ENCODE data around the gene FSHR. TPM values are rescaled to one million over a fixed set of nuclear protein-coding genes. Genes with fewer than 3 reads are reported as not detected.

FSHR gene
- total RNA-seq, 1 experiment from 2014 or later = not detected

DNA sequence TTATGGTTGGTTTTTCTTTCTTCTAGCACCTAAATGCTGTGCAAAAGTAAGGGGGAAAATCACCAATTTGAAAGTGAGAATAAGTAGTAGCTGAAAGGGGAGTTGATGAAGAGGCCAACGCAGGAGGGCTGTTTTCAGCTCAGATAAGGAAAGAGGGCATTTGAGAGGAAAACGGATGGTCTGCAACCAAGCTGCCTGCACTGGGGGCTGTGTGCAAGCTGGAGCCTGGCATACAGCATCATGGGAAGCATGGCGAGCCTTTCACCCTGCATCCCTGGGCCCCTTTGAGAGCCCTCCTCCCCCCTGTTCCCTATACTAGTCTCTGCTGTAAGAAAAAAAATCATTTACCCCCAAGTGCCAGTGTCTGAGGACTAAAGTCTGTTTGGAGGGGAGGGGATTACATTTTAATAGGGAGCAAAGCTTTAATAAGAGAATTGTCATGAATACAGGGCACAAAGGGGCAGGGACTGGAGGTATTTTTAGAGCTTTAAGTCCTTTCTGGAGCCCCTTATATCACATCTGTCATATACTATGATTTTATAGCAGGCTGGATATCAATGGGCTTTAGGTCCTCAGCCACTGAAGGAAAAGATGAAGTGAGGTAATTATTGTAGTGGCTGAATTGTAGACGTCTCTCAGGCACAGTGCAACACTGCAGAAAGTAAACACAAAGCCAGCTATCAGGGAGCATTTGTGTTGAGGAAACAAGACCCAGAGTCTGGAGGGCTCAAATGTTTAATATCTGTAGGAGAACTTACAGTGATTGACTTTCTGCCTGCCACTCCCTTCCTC, 120.7 kb downstream of the FSHR start:
- DNase-seq (ENCODE audit: low read depth) = no peak

- DNase-seq (ENCODE audit: low read depth) = no peak
Observed at GRCh38 chr2:49032936-49033335, 121.4 kb downstream of the FSHR start.

GRCh38 chr2:49032126-49032525, 122.2 kb downstream of the FSHR start:
- DNase-seq (ENCODE audit: low read depth) = no peak

DNA sequence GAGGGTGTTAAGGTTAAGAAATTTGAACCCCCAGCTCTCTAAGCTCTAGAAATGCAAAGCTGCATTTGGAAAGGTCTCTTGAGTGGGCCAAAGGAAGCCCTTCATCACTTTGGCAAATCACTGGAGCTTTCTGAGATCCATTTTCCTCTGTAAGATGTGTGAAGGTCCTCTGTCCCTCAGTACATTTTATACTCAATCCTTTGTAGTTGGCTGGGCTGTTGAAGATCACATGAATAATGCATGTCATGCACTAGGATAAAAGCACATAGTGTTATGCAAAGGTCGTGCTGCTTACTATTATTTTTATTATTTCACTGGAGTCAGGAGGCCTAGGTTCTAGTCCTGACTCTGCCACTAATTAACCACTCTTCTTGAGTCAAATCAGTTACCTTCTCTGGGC, 124.9 kb downstream of the FSHR start:
- DNase-seq (ENCODE audit: low read depth) = no peak

DNA sequence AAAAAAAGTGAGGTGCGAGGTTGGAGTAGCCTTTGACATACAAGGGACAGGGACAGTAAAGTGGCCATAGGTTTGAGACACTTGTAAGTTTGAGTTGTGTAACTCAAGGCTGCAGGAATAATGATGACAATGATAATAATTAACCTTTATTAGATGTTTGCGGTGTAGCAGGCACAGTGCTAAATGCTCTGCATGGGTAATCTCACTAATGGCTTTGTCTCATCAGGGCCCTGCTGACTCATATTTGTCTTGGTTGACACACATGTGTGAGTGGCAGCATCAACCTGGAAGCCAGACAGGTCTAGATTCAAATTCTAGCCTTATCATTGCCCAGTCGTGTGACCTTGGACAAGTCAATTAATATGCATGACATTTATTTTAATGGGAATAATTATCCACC, 126.2 kb downstream of the FSHR start:
- no peak for DNase-seq (ENCODE audit: low read depth)

DNA sequence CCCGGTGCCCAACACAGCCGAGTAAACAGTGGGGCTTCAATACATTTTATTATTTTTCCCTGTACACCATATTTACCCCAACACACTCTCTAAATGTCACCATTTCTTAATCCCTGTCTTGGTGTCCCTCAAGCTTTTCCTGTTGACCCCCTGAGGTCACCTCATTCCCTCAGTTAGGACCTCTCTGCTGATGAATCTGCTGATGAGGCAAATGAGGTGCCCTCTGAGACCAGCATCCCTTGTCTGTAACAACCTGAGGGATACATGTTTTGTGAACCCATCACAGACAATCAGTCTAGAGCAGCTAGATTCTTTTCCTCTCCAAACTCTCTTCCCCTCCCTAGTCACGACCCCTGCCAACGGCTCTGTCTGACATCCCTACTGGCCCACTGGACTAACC, 127.6 kb downstream of the FSHR start:
- no peak for DNase-seq (ENCODE audit: low read depth)

GRCh38 chr2:49021271-49021670, 133.0 kb downstream of the FSHR start:
- no peak for DNase-seq (ENCODE audit: low read depth)

GRCh38 chr2:49005261-49005660, 149.1 kb downstream of the FSHR start:
- no peak for DNase-seq (ENCODE audit: low read depth)

DNA sequence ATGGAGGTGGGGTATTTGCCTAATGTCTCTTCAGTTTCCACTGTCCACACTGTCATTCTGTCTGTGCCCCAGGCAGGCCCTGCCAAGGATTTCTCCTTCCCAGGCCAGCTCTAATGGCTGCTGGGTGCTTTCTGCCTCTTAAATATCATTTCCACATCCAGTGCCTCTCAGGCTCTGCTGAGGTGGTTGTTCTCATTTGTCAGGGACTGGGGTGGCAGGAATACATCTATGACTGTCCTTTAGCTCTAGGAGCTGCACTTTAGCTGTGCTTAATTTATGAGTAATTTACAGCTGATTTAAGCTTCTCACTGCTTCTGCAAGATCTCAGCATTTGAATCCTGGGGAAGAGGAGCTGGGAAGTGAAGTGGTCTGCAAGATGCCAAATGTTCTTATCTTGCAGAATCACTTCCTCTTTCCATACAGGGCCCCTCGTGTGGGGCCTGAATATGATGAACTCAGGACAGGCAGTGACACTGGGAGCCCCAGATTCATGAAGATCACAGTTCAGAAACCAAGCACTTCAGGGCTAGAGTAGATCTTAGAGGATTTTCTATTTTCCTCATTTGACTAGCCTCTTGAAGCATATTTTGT, 150.2 kb downstream of the FSHR start:
- no peak for DNase-seq (ENCODE audit: low read depth)

GRCh38 chr2:49003201-49003600, 151.1 kb downstream of the FSHR start:
- no peak for DNase-seq (ENCODE audit: low read depth)

DNA sequence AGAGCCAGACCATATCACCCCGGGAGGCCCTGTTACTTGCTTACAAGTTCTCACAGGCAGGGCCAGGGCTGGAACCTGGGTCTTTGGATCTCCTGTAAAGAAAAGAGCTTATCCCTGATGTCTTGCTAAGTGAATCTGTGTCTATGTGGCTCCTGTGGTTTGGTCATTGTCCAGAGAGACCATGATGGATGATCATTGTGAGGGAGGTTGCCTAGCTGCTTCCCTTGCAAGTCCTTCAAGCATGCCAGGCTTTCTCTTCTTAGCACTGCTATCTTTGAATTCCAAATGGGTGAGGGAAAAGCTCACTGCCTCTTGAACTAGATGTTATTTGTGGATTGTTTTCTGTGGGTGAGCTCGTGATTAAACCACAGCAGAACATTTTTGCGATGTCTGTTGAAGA, 151.6 kb downstream of the FSHR start:
- DNase-seq (ENCODE audit: low read depth) = peak; percentile 22

- no peak for DNase-seq (ENCODE audit: low read depth)
Observed at GRCh38 chr2:49000695-49001094, 153.6 kb downstream of the FSHR start.

- no peak for DNase-seq (ENCODE audit: low read depth)
Observed at GRCh38 chr2:48998449-48998848, 155.9 kb downstream of the FSHR start.

- DNase-seq (ENCODE audit: low read depth) = no peak
Observed at GRCh38 chr2:48993576-48993975, 160.7 kb downstream of the FSHR start.

GRCh38 chr2:48991415-48992131, 162.7 kb downstream of the FSHR start:
- no peak for DNase-seq (ENCODE audit: low read depth)

DNA sequence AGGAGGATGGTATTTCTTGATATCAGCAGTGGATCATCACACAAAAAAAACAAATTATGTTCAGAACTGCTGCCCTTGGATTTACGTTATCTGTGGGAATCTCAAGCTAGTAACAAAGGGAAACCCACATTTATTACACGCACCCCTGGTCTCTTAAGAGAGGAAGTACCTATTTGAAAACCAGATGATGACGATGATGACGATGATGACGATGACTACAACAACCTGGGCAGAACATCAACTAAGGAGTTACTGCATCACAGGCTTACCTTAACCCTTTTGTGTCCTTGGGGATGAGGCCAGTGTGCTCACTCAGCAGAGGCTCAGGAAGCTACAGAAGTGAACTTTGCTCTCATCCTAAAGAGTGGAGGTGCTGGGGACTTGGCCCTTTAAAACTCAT, 169.4 kb downstream of the FSHR start:
- no peak for DNase-seq (ENCODE audit: low read depth)

DNA sequence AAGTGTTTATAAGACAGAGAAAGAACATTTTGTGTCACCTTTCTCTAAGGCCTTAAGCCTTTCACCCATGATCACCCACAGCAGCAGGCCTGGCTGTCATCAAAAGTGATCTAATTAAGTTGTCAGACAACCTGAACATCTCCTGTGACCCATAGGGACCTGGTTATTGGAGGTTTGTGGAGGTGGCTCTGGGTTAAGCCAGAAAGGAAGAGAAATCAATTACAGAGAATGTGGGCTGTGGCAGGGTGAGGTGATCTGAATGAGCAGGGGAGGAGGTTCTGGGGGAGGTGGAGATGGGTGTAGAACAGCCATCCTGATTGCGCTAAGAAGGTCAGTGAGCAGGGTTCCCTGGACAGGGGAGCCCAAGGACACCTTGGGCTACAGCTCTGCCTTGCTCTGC, 170.8 kb downstream of the FSHR start:
- DNase-seq (ENCODE audit: low read depth) = no peak

DNA sequence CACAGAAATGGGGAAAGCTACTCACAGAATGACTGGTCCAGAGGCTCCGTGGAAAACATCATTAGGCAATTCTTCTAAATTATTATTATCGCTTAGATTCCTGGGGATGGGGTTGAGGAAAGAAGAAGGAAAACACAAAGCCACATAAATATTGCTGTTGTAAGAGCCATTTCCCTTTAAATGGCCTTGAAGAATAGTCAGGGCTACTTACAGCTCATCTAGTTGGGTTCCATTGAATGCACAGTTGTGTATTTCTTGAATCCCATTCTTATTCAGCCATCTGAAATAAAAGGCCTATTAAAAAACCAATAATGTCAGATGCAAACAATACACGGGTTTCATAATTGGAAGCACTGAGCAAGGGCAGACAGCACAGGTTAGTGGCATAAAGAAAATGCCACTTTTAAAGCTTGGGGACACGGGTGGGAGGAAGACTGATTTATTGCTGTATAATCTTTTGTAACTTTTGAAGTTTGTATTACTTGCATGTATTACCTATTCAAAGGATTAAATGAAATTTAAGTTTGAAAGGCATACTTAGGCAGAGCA, 171.4 kb downstream of the FSHR start:
- DNase-seq (ENCODE audit: low read depth) = no peak

GRCh38 chr2:48980846-48981245, 173.5 kb downstream of the FSHR start:
- no peak for DNase-seq (ENCODE audit: low read depth)

DNA sequence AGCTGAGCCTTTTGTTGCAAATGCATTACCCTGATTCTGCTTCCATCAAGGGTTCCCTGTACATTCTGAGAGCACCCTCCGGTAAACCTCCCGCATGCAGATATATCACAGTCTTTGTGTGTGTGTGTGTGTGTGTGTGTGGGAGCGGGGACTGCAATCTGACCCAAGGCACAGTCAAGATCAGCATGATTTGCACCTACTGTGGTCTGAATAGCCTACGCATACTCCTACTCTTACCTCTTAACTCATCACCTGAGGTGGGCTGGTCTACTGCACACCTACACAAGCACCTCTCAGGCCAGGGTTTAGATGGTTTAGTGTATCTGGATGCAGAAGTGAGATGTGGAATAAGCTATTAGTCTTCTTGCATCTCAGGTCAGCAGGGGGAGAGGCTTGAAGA, 174.6 kb downstream of the FSHR start:
- DNase-seq (ENCODE audit: low read depth) = no peak

- no peak for DNase-seq (ENCODE audit: low read depth)
Observed at GRCh38 chr2:48978131-48978530, 176.2 kb downstream of the FSHR start.

DNA sequence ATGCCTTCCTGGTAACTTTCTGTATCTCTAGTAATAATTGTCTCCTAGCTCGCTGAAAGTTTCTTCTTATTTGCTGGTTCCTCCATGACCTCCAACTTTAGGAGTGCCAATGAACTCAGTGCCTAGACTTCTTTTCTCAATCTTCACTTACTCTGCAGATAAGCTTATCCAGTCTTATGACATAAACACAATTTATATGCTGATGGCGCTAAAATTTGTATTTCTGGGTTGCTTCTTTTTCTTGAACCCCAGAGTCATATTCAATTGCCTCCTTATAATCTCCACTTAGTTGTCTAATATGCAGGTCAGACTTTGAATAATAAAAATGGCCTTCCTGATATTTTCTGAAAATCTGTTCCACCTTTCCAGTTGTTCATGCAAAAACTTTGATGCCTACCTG, 182.5 kb downstream of the FSHR start:
- DNase-seq (ENCODE audit: low read depth) = no peak

DNA sequence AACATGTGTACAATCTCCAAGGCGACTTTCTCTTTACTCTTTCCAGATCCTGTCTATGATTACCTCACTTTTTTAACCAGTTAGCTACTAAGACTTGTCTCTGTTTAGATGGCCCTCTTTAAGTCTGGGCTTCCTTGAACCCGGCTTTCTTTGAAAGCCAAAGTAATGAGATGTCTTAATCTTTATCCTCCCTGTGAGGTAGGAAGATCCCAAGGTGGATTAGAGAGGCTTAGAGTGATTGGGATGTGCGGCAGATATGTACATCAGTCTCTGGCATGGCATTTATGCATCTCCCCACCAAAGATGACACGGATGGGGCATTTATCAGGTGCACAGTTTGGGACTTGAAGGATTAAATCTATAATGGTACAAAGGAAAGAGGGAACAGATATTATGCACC, 186.3 kb downstream of the FSHR start:
- DNase-seq (ENCODE audit: low read depth) = no peak
